DMS153 (cell line): ENCODE data around the gene IER5L.
"Not testable (repeated sequence)": the region's sequence is repeated elsewhere in the genome, so short reads cannot be mapped to it uniquely, and the experiment has no call there.

ENCODE experiments used
- DNase-seq: peaks from one replicate; lab custom pipeline; 2025; lab: John Stamatoyannopoulos, UW

The IER5L gene

DNA sequence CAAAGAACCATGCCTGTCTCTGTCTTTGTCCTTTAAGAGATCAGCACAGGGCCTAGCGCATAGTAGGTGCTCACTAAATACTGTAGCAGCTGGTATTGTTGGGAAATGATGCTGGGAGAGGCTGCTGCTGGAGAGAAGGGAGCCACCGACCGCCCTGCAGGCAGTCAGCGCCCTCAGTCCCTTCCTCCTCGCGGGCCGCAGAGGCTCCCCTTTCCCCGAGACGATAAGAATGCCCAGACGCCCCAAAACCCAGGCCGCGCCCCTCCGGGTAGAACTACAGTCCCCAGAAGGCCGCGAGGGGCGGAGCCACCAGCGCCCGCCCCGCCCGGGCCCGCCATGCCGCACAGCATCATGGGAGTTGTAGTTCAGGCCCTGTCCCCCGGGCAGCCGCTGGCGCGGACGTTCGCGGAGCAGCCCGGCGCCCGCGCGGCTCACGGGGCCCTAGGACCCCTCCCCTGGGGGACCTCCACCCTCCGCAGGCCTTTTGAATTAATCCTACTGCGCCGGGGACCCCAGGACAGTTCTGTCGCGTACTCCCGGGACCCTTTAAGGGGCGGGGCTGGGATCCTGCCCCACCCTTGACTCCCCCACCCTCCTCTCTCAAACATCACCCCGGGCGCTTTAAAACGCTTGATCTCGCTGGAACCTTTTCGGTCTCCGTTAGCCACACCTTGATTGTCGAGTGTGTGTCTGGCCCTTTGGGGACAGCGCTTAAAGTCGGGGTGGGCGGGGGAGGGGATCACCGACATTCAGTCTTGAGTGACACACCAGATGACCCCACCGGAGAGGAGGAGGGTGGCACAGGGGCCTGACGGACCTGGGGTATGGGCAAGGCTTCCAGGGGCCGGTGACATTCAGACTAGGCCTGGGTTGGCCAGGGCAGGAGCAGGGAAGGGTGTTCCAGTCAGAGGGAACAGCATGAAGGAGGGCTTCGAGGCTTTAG is 24.8 kb upstream of the IER5L start:
- peak; percentile 10 for DNase-seq

GRCh38 chr9:129201866-129202265 is 23.8 kb upstream of the IER5L start:
- DNase-seq: no peak

GRCh38 chr9:129201289-129201688 is 23.2 kb upstream of the IER5L start:
- DNase-seq: no peak

- DNase-seq: no peak
These were observed 22.2 kb upstream of the IER5L start for GRCh38 chr9:129200255-129200654.

- DNase-seq: no peak
These were observed 21.0 kb upstream of the IER5L start for GRCh38 chr9:129199044-129199435.

DNA sequence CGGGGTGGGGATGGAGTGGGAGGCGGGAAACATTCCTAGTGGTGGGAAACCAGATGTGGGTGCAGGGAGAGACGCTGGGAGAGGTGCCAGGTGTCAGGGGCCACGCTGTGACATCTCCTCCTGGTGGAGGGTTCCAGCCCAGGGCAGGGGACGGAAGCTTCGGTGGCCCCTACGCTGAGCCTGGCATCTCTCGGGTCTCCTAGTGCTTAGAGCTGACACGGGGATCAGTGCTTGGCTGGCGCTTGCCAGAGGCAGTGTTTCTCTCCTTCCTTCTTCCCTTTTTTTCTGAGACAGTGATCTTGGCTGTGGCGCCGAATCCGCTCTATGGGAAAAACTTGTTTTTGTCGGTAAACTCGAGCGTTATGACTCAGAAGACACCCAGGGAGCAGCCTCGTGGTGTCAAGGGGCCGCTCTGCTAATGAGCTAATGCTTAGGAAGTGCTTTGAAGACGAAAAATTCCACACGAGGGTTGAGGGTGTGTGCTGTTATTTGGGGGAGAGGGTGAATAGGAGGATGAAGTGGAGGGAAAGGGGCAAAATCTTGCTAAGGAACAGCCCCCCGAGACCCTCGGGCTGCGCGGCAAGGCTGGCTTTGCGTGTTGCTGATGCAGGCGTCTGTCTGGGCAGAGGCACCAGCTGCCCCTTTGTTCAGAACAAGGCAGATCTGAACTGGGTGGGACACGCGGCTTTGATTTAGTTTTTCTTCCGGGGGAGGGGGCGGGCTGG is 20.4 kb upstream of the IER5L start:
- no peak for DNase-seq

DNA sequence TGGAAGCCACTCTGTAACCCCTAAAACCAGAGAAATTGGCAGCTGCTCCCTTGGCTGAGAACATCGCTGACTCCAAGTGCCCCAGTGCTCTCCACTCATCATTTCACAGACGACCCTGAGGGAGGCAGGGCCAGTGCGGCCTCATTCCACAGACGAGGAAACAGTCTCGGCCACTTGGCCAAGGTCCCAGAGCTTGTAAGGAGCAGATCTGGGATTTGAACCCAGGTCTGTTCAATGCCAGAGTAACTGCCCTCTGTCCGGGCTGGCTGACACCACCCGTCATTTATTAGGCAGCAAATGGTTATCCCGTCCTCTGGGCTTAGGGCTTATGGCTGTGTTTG is 19.9 kb upstream of the IER5L start:
- DNase-seq: no peak

DNA sequence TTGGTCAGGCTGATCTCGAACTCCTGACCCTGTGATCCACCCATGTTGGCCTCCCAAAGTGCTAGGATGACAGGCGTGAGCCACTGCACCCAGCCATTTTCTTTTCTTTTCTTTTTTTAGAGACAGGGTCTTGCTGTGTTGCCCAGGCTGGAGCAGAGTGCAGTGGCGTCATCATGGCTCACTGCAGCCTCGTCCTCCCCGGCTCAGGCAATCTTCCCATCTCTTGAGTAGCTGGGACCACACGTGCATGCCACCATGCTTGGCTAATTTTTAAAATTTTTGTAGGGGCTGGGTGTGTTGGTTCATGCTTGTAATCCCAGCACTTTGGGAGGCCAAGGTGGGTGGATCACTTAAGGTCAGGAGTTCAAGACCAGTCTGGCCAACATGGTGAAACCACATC is 19.0 kb upstream of the IER5L start:
- DNase-seq: not testable (repeated sequence)

GRCh38 chr9:129195606-129196005 is 17.5 kb upstream of the IER5L start:
- DNase-seq: no peak

- no peak for DNase-seq
These were observed 16.2 kb upstream of the IER5L start for GRCh38 chr9:129194221-129194620.

DNA sequence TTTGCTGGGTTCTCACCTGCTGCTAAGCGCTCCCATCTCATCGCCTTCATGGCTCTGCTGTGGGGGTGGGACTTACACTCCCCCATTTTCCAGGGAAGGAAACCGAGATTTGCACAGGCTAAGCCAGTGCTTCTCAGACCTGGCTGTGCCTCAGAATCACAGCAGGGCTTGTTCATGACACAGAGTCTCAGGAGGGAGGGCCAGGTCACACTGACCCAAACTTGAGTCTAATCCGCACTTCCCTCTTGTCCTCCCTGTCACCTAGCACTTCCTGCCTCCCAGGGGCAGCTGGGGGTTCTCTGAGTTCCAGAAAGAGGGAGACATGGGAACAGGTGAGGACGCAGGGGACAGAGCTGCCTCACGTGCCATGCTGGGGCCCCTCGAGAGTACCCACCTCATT is 15.6 kb upstream of the IER5L start:
- DNase-seq: no peak

DNA sequence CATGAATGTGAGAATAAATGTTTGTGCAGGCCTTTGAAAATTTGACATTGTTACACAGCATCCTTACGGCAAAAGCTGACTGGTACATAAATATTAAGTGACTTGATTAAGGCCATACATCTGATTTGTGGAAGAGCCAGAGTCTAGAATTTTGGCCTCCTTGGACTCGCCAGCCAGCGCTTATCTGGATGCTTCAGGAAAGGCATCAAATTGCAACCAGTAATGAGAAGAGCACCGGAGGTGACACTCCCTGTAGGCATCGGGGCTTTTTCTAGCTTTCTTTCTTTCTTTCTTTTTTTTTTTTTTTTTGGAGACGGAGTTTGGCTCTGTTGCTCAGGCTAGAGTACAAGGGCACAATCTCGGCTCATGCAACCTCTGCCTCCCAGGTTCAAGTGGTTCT is 13.2 kb upstream of the IER5L start:
- no peak for DNase-seq

- not testable (repeated sequence) for DNase-seq
These were observed 11.9 kb upstream of the IER5L start for GRCh38 chr9:129189971-129190370.

DNA sequence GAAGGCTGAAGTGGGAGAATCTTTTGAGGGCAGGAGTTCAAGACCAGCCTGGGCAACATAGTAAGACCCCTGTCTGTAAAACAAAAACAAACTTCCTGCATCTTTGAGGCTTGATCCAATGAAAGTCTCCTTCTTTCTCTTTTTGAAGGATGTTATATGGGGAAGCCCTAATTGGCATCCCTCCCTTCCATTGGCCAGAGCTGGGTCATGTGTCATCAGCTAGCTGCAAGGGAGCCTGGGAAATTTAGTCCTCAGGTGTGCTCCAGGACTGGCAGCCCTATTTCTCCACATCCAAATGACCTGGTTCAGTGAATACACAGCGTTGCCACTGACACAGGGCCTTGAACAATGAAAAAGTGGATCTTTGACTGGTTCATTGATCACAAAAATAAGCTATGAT is 9.0 kb upstream of the IER5L start:
- DNase-seq: no peak

DNA sequence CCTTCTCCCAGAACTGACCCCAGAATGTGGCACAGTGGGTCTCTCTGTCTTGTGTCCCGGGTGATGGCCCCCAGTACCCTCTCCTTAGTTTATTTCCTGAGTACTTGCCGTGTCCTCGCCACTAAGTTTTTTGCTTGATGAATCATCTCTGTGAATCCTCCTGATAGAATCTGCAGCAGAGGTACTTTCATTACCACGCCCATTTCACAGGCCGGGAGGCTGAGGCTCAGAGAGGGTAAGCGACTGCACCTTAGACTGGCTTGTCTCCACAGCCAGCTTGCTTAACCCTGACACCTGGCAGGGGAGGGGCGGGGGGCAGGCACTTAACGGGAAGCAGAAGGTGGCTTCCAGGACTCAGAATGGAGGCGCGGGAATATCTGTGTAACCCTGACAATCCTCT is 7.9 kb upstream of the IER5L start:
- DNase-seq: no peak

GRCh38 chr9:129185402-129185801 is 7.3 kb upstream of the IER5L start:
- no peak for DNase-seq

DNA sequence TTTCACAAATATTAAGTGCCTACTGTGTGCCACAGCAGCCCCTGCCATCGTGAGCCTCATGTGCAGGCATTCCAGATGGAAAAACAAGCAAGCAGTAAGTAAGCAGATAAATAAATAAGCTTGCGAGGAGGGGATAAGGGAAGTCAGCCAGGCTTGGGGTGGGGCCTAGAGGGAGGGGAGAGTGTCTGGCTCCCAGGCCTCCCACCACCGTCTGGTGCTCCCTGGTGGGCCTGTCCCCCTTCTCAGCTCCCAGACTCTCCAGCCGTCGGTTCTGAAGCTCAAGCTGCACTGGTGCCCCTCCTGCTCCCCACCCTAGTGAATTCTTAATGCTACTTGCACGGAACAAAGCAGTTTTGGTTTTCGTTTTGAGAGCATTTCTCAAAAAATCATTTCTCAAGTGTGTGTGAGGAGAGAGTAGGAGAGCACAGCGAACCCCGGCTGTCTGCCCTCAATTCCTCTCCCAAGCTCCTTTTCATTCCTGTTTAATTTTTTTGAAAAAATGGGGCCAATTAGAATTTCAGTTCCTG is 6.6 kb upstream of the IER5L start:
- DNase-seq: no peak

DNA sequence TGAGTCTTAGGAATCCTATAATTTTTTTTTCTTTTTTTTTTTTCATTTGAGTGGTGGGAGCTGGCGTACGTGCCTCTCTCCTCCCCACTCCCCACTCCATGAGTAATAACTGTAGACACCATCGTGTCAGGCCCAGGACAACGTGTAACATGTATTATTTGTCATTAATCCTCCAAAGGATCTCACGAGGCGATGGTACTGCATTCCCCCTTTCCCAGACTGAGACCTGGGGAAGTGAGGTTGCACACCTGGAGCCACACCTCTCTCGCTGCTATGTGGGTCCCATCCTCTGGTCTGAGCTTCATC is 6.1 kb upstream of the IER5L start:
- no peak for DNase-seq

DNA sequence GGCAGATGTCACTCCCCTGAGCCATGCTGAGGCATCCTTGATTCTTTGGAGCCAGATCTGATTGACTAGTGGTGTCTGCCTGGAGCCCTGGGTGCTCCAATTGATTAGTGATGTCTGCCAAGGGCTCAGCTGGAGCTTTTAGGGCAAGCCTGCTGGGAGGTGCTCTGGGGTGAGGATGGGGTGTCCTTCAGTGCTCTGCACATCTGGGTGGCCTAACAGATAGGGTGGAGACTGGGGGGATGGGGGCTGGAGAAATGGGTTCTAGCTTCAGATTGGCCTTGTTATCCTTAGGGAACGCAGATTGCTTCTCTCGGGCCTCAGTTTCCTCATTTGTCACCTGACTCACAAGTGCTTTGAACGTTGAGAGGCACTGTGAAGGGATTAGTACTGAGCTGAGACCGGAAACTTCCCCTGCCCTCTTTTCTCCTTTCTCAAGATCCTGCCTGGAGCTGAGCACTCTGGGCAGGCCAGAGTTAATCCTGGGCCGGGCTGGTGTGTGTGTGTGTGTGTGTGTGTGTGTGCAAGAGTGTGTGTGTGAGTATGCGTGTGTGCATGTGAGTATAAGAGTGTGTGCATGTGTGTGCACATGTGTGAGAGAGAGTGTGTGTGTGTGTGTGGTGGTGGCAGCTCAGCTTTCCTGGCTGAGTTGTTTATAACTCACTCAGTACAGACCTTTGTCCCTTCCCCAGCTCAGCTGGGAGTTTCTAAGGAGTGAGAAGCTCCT is 5.6 kb upstream of the IER5L start:
- no peak for DNase-seq

- DNase-seq: no peak
These were observed 4.8 kb upstream of the IER5L start for GRCh38 chr9:129182625-129183494.

DNA sequence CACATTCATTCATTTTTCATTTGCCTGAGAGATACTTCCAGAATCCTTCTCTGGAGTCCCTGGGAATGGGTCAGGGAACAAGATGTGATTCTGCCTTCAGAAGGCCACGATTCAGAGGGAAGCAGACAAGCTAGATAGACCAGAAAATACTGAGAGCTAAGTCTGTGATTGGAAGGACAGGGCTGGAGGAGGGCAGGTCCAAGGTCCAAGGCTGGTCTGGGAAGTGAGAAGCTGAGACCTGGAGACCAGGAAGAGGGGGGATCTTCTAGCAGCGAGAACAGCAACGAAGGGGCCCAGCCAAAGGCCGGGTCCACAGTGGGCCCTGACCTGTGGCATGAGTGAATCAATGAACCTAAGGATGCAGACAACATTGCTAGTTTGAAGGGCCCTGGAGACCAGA is 4.1 kb upstream of the IER5L start:
- DNase-seq: no peak

DNA sequence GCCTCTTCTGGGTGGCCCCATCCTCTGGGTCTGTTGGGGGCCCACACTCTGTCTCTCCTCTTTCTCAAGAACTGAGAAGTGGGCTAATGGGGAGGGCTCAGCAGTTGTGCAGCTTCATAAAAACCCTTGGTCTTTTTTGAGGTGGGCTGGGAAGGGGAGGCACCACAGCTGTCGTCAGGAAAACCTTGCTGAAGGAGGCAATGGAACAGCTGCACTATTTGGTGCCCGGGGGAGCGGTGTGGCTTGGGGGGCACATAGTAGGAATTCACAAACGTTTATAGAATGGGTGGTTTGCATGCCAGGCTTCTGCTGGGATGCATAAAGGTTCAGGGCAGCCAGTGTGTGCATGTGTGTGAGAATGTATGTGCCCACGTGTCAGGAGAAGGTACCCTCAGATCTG is 3.2 kb upstream of the IER5L start:
- no peak for DNase-seq
